ENCODE measurements around the gene ZNF837.

DNA sequence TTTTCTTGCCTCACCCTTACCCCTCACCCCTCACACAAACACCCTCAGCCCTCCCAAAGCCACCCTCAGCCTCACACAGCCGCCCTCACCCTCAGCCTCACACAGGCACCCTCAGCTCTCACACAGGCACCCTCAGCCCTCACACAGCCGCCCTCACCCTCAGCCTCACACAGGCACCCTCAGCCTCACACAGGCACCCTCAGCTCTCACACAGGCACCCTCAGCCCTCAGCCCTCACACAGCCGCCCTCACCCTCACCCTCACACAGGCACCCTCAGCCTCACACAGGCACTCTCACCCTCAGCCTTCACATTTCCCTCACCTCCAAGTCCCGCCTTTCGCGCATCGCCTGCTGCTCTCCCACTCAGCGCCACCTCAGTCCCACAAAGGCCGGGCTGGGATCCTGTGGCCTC is 54.3 kb downstream of the ZNF837 start:
- TF ChIP-seq CTCF (optimal IDR thresholded peaks at IDR 0.05 in 1 of 3, IDR thresholded peaks at IDR 0.05 in 1 of 3, conservative IDR thresholded peaks at IDR 0.05 in 1 of 3; ENCODE audit: extremely low read depth in 1 of 3, insufficient read depth in 2 of 3, low read length in 3 of 3): no peak
- no peak for TF ChIP-seq EZH2 (IDR thresholded peaks at IDR 0.05; ENCODE audit: low read length)
